Gastroesophageal sphincter (tissue), 4 donors: ENCODE measurements around the gene SUPT4H1. TPM values are rescaled to one million over a fixed set of nuclear protein-coding genes. Genes with fewer than 3 reads are reported as not detected.

ENCODE experiments used
- ATAC-seq: fragments of 150-250 bp; one replicate; pipeline ENCODE4 v1.9.1; 2016; ENCODE audit warnings: mild to moderate bottlenecking, moderate library complexity
- H3K27ac ChIP-seq, 4 donors: fragments of 200-600 bp; sonication (generic) in 3 of 4; 1 replicate in 3 of 4; 2 replicates in 1 of 4; pipeline ENCODE4 v1.5.1; 2016 to 2019
- H3K27me3 ChIP-seq: fragments of 200-600 bp; sonication (generic); one replicate; pipeline ENCODE4 v1.5.1; 2019
- H3K36me3 ChIP-seq, 2 donors: fragments of 200-600 bp; sonication (generic); one replicate each; pipeline ENCODE4 v1.5.1; 2019; ENCODE audit warnings: control low read depth in 1 of 2
- H3K4me1 ChIP-seq, 3 donors: fragments of 200-600 bp; sonication (generic); 1 replicate in 2 of 3; 2 replicates in 1 of 3; pipeline ENCODE4 v1.5.1; 2016 to 2019; ENCODE audit warnings: control low read depth in 2 of 3
- H3K4me3 ChIP-seq, 2 donors: fragments of 200-600 bp; sonication (generic); one replicate each; pipeline ENCODE4 v1.5.1; 2019; ENCODE audit warnings: mild to moderate bottlenecking in 1 of 2, moderate library complexity in 1 of 2
- H3K9me3 ChIP-seq, 3 donors: fragments of 200-600 bp; sonication (generic); one replicate each; pipeline ENCODE4 v1.5.1; 2017 to 2019; ENCODE audit warnings: control low read depth in 2 of 3
- CTCF ChIP-seq, 4 experiments: fragments of 200-600 bp in 2 of 4; fragments of 450-650 bp in 2 of 4; sonication (generic) in 1 of 4; IDR thresholded peaks; one replicate each; pipeline ENCODE4 v1.5.1; 2017 to 2019; ENCODE audit warnings: antibody characterized with exemption in 4 of 4, mild to moderate bottlenecking in 2 of 4, moderate library complexity in 2 of 4
- EP300 ChIP-seq: sonication (generic); formaldehyde crosslinking; IDR thresholded peaks from one replicate; pipeline ENCODE4 v1.6.1; 2017; ENCODE audit warnings: antibody characterized with exemption, mild to moderate bottlenecking
- POLR2A ChIP-seq, 2 donors: fragments of 450-650 bp; IDR thresholded peaks; one replicate each; pipeline ENCODE4 v1.6.1; 2017; ENCODE audit warnings: antibody characterized with exemption in 2 of 2, mild to moderate bottlenecking in 2 of 2, moderate library complexity in 1 of 2
- POLR2AphosphoS5 ChIP-seq: sonication (generic); formaldehyde crosslinking; IDR thresholded peaks from one replicate; pipeline ENCODE4 v1.6.1; 2017; ENCODE audit warnings: antibody characterized with exemption
- WGBS, 2 donors: methylation state at CpG; one replicate each; pipeline ENCODE4 v1.1.5; 2018; ENCODE audit warnings: low coverage in 1 of 2; 5-methylcytosine and 5-hydroxymethylcytosine counted together
- total RNA-seq, 4 donors: library from RNA; depleted of rRNA; stranded (reverse); fragments of >200 nt; gene quantifications; one replicate each; pipeline ENCODE4 v1.1.0, GENCODE V29; 2016

SUPT4H1 gene
- total RNA-seq, 4 donors from 2014 or later, result 40.1 to 55.4 (median 45.1) TPM

- Histone ChIP-seq H3K4me1 (no peaks in the 10 kb centered on the region), H3K27me3 (no peaks in the 10 kb centered on the region), H3K9me3 (no peaks in the 10 kb centered on the region), H3K27ac (no peak overlapping the region), H3K4me3 (no peak overlapping the region), H3K36me3 (peaks cover 0 to 49% of the 10 kb centered on the region in 2 donors)
- WGBS, 2 donors, result 30 to 75% methylated on average over 1 to 5 of the region's 10 CpGs
- ATAC-seq, result no peak
- TF ChIP-seq CTCF (IDR thresholded peaks at IDR 0.05) (peak in 3 of 4 experiments; percentile 45 to 62 (median 49)), POLR2AphosphoS5 (no peak)
Observed at GRCh38 chr17:58303971-58304749, 47.8 kb downstream of the SUPT4H1 start.

- no peaks in the 10 kb centered on the region for H3K4me1 ChIP-seq
- no peak for TF ChIP-seq CTCF (IDR thresholded peaks at IDR 0.05)
- H3K9me3 ChIP-seq, result no peaks in the 10 kb centered on the region
- H3K27ac ChIP-seq, result no peak overlapping the region
- H3K36me3 ChIP-seq, result peaks cover 0 to 38% of the 10 kb centered on the region in 2 donors
- no peaks in the 10 kb centered on the region for H3K27me3 ChIP-seq
- WGBS, 2 donors, result 85% methylated on average over 5 of the region's 9 CpGs; no CpG with 5 or more reads in 1 of the 2 donors
- H3K4me3 ChIP-seq, result no peak overlapping the region
- no peak for ATAC-seq
Observed at GRCh38 chr17:58302919-58303585, 48.9 kb downstream of the SUPT4H1 start.

- no peaks in the 10 kb centered on the region for H3K27me3 ChIP-seq
- H3K4me1 ChIP-seq, result no peaks in the 10 kb centered on the region
- TF ChIP-seq POLR2AphosphoS5 (no peak), POLR2A (IDR thresholded peaks at IDR 0.05) (no peak), EP300 (no peak), CTCF (IDR thresholded peaks at IDR 0.05) (no peak)
- H3K36me3 ChIP-seq, result peaks cover 0 to 32% of the 10 kb centered on the region in 2 donors
- H3K4me3 ChIP-seq, result no peak overlapping the region
- H3K9me3 ChIP-seq, result no peaks in the 10 kb centered on the region
- no peak overlapping the region for H3K27ac ChIP-seq
- WGBS, 2 donors, result 100% methylated on average over 3 of the region's 9 CpGs; no CpG with 5 or more reads in 1 of the 2 donors
- no peak for ATAC-seq
Observed at GRCh38 chr17:58302171-58302918, 49.7 kb downstream of the SUPT4H1 start.

- H3K36me3 ChIP-seq, result peaks cover 0 to 32% of the 10 kb centered on the region in 2 donors
- no peak for ATAC-seq
Observed at GRCh38 chr17:58301504-58302150, 50.4 kb downstream of the SUPT4H1 start.

More at GRCh38 chr17:58301504-58302150, 50.4 kb downstream of the SUPT4H1 start:
- Histone ChIP-seq H3K4me3 (no peak overlapping the region), H3K9me3 (no peaks in the 10 kb centered on the region), H3K27ac (no peak overlapping the region), H3K27me3 (no peaks in the 10 kb centered on the region), H3K4me1 (no peaks in the 10 kb centered on the region)
- WGBS, 2 donors, result 81 to 90% methylated on average over 2 to 9 of the region's 16 CpGs
- no peak for TF ChIP-seq CTCF (IDR thresholded peaks at IDR 0.05)
- no peak for TF ChIP-seq EP300
